ENCODE measurements around the gene TRAP1.

The TRAP1 gene

DNA sequence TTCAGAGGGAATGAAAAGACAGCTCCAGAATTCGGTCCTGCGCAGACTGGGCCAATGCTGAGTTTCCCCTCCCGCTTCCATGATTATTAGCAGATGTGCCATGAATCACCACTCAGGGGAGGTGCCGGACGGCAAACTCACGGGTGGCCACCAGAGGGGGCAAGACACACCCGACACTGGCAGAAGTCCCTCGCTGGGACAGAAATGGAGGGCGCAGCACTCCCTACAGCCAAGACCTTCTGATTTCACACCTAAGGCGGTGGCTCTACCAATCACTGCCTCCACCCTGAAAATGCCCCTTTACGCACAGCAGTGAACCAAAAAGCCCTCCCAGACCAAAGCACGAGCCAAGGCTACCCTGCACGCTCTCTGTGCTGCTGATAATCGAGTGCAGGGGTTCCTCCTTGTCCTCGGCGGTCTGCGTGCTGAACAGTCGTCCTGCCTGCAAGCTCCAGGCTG is 26.8 kb downstream of the TRAP1 start:
- Histone ChIP-seq H3K27ac (peak overlapping the region; percentile 37 to 83), H3K4me3 (peak overlapping the region; percentile 74)
- DNase-seq (ENCODE audit: low spot score): peak; percentile 95
- TF ChIP-seq, protein P1, sequence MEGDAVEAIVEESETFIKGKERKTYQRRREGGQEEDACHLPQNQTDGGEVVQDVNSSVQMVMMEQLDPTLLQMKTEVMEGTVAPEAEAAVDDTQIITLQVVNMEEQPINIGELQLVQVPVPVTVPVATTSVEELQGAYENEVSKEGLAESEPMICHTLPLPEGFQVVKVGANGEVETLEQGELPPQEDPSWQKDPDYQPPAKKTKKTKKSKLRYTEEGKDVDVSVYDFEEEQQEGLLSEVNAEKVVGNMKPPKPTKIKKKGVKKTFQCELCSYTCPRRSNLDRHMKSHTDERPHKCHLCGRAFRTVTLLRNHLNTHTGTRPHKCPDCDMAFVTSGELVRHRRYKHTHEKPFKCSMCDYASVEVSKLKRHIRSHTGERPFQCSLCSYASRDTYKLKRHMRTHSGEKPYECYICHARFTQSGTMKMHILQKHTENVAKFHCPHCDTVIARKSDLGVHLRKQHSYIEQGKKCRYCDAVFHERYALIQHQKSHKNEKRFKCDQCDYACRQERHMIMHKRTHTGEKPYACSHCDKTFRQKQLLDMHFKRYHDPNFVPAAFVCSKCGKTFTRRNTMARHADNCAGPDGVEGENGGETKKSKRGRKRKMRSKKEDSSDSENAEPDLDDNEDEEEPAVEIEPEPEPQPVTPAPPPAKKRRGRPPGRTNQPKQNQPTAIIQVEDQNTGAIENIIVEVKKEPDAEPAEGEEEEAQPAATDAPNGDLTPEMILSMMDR (IDR thresholded peaks at IDR 0.05): peak; percentile 89

DNA sequence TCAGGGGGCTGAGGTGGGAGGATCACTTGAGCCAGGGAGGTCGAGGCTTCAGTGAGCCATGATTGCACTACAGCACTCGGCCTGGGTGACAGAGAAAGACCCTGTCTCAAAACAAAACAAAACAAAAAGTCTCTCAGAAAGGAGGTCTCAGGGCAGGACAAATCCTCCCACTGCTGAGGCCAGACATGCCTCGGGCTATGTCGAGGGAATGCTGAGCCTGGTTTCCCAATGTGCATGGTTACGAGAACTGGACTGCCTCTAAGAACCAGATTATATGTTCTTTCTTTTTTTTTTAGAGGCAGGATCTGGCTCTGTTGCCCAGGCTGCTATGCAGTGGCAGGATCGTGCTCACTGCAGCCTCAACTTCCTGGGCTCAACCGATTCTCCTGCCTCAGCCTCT is 27.6 kb downstream of the TRAP1 start:
- H3K4me3 ChIP-seq: no peak overlapping the region
- no peak for DNase-seq (ENCODE audit: low spot score)
- TF ChIP-seq, protein P1 (IDR thresholded peaks at IDR 0.05): no peak
- H3K27ac ChIP-seq: no peak overlapping the region

DNA sequence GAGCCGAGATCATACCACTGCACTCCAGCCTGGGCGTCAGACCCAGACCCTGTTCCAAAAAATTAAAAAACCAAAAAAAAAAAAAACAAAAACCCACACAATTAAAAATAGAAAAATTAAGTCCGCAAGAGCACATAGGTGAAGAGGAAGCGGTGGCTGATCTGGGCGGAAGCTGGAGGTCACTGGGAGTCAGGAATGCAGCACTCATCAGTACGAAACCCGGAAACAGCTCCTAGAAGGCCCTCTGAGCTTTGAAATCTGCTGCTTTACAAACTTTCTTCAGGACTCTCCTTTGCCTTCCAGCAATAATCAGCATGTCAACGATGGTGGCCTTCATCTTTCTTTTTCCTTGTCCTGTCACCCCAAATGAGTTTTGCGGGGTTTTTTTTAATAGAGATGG is 29.5 kb downstream of the TRAP1 start:
- DNase-seq (ENCODE audit: low spot score): no peak
- Histone ChIP-seq H3K27ac (no peak overlapping the region), H3K4me3 (no peak overlapping the region)
- TF ChIP-seq, protein P1 (IDR thresholded peaks at IDR 0.05): no peak

DNA sequence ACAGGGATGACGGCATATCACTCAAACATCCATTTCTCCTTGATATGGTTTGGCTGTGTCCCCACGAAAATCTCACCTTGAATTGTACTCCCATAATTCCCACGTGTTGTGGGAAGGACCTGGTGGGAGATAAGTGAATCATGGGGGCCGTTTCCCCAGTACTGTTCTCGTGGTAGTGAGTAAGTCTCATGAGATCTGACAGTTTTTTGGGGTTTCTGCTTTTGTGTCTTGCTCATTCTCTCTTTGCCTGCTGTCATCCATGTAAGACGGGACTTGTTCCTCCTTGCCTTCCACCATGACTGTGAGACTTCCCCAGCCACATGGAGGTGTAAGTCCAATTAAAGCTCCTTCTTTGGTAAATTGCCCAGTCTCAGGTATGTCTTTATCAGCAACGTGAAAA is 30.3 kb downstream of the TRAP1 start:
- Histone ChIP-seq H3K4me3 (no peak overlapping the region), H3K27ac (no peak overlapping the region)
- no peak for DNase-seq (ENCODE audit: low spot score)
- TF ChIP-seq, protein P1 (IDR thresholded peaks at IDR 0.05): no peak

DNA sequence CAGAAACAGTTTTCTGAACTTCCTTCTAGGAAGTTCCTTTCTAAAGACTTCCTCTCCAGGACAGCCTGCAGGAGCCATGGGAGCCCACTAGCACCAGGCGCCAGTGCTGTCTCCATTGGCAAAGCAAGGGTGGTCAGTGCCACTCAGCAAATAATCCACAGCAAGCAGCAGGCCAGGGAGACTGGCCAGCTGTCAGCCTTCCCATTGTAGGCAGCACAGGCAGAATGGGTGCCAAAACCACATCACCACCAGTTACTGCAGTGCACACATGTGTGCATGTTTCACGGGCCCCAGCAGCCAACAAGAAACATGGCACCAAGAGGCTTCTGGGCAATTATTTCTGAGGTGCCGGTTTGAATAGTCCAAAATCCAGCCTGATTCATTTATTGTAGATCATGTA is 36.1 kb downstream of the TRAP1 start:
- TF ChIP-seq, protein P1 (IDR thresholded peaks at IDR 0.05): no peak
- no peak for DNase-seq (ENCODE audit: low spot score)
- H3K4me3 ChIP-seq: no peak overlapping the region
- no peak overlapping the region for H3K27ac ChIP-seq

DNA sequence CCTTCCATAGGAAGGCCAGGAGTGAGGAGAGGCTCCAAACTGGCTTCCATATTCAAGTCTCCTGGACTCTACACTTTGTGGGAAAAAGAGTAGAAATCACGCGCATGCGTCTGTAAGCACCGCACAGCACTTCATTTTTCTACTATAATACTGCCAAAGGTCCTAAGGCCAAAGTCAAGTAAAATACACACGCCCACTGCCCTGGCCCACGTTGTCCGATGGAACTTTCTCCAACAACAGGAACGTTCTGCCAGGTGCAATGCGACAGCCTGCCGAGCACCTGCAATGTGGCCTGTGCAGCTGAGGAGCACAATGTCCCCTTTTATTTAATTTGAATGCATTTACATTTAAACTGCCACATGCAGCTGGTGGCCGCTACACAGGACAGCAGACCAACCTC is 39.3 kb downstream of the TRAP1 start:
- no peak overlapping the region for H3K27ac ChIP-seq
- H3K4me3 ChIP-seq: no peak overlapping the region
- TF ChIP-seq, protein P1 (IDR thresholded peaks at IDR 0.05): no peak
- no peak for DNase-seq (ENCODE audit: low spot score)

DNA sequence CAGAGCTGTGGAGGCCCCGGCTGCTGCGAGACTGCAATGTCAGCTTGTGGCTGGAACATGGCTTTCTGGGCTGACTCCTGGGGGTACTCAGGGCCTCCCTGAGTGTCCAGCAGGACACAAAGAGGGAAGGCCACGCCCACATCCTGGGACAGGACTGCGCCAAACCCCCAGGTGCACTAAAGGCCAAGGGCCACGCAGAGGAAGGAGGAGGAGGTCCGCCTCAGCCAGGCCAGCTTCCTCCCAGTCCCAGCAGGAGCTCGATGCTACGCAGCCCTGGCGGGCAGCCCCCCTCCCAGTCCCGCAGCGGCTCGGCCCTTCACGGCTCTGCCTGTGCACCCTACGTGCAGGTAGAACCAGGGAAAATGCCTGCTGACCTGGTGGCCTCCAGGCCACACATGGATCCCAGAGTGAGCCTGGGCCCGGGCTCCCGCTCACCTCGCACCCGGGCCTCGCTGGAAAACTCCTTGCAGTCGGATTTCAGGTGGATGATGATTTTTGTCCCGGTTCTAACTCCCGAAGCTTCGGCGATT is 41.7 kb downstream of the TRAP1 start:
- TF ChIP-seq, protein P1 (IDR thresholded peaks at IDR 0.05): no peak
- no peak overlapping the region for H3K27ac ChIP-seq
- DNase-seq (ENCODE audit: low spot score): no peak
- no peak overlapping the region for H3K4me3 ChIP-seq
